Measurements from ENCODE around the gene RHOA.

The RHOA gene

DNA sequence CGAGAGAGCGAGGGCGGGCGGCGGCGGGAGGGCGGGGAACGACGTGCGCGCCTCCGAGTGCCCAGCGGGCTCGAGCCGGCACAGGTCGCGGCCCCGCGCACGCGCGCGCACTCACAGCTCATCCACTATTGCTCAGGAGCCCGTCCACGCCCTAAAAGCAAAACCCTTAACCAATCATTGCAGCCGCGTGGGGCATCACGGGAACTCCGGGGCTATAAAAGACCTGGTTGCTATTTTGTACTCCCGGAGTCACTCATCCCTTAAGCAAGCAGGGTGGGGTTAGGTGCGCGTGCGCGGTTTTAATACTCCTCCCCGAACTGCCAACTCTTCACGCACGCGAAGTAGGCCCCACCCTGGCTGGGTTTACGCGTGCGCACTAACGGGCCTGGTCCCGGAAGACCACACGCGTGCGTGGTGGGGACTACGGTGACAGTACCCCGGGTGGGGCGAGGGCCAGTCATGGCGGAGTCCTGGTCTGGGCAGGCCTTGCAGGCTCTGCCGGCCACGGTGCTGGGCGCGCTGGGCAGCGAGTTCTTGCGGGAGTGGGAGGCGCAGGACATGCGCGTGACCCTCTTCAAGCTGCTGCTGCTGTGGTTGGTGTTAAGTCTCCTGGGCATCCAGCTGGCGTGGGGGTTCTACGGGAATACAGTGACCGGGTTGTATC, at the start of gene RHOA, which contains the start of gene TCTA:
TSS of gene RHOA (minus strand) at position 9 of the 664 bp plus-strand sequence. CDS start 36,387 bp downstream, outside the sequence.
TSS of gene TCTA (plus strand) at position 456 of the 664 bp plus-strand sequence. CDS start at position 460, 4 bp downstream.
- peak; percentile 98 for DNase-seq

GRCh38 chr3:49460956-49461355, 49.2 kb upstream of the RHOA start:
- no peak for DNase-seq

- no peak for DNase-seq
Measured at GRCh38 chr3:49460188-49460890, 48.6 kb upstream of the RHOA start.

GRCh38 chr3:49456466-49456865, 44.7 kb upstream of the RHOA start:
- no peak for DNase-seq

- DNase-seq, result no peak
Measured at GRCh38 chr3:49454898-49455681, 43.3 kb upstream of the RHOA start.

GRCh38 chr3:49454458-49454857, 42.7 kb upstream of the RHOA start:
- no peak for DNase-seq

DNA sequence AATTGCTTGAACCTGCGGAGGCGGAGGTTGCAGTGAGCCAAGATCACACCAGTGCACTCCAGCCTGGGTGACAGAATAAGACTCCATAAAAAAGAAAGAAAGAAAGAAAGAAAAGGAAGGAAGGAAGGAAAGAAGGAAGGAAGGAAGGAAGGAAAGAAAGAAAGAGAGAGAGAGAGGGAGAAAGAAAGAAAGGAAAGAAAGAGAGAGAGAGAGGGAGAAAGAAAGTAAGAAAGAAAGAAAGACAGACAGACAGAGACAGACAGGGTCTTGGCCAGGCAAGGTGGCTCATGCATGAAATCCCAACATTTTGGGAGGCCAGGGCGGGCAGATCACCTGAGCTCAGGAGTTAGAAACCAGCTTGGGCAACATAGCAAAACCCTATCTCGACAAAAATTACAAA, 41.8 kb upstream of the RHOA start:
- no peak for DNase-seq

- DNase-seq, result no peak
Measured at GRCh38 chr3:49445391-49445790, 33.6 kb upstream of the RHOA start.

GRCh38 chr3:49434731-49435130, 23.0 kb upstream of the RHOA start:
- no peak for DNase-seq

GRCh38 chr3:49428752-49429080, 16.9 kb upstream of the RHOA start:
- no peak for DNase-seq

DNA sequence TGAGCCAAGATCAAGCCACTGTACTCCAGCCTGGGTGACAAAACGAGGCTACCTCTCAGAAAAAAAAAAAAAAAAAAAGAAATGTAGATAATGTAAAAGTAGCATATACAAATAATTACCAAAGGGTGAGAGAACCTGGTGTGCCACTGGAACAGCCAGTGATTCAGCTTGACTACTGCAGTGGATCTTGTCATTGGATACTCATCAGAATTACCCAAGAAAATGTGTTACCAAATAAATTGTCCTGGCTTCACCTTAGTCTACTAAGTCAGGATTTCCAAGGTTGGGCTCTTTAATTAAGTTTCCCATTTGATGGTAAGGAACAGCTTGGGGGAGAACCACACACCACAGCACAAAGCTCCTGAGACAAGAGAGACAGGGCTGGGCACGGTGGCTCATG, 15.8 kb upstream of the RHOA start:
- no peak for DNase-seq

- DNase-seq, result no peak
Measured at GRCh38 chr3:49424816-49425215, 13.0 kb upstream of the RHOA start.

- no peak for DNase-seq
Measured at GRCh38 chr3:49422379-49423248, 10.8 kb upstream of the RHOA start, which contains the start of gene AMT. Gene AMT (minus strand): TSS chr3:49422473. CDS start chr3:49422450, 23 bp downstream.

GRCh38 chr3:49421890-49422378, 10.2 kb upstream of the RHOA start:
- no peak for DNase-seq

- DNase-seq, result no peak
Measured at GRCh38 chr3:49417516-49418120, 5.8 kb upstream of the RHOA start.

DNA sequence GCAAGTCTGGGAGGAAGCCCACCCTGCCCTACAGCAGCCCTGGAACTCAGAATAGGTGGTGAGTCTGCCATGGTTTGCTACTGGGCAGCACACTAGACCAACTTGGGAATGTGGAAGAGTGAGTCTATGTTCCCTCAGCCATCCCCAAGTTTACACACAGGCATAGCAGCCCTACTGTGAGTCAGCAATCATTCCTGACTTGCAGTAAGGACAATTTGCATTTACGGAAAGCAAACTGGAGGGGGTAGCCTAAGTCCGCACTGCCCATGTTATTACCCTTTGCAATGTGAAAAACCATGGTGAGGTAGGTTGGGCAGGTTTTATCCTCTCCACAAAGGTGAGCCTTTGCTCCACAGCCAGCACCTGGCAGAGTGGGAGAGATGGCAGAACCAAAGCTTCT, 5.1 kb upstream of the RHOA start:
- DNase-seq, result no peak

DNA sequence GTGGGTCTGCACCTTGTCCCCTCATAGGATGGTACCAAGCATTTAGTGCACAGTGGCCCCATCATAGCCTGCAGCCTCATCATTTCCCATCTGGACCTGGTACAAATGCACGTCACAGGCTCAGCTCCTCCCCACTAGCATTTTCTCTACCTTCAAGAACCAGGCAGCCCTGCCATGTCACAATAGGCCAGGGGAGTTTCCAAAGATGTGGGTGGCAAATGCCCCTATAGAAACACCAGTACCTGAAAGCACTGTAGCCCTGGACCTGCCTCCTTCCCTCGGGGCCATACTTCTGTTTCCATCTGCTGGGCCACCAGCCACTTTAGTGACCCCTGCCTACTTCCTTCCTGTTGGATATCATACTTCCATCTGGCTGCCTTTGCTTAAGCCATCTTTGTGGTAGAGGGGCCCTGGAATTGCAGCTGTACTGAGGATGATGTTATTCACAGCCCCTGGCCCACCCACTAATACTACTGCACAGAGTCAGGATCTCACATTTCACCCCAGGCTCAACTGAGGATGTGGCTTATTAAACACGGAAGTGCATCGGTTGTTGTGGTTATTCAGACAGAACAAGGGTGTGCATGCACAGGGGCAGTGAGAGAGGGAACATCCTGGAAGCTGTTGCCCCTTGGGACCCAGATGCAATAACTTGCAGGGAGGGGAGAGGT, 4.3 kb upstream of the RHOA start:
- no peak for DNase-seq

- no peak for DNase-seq
Measured at GRCh38 chr3:49414753-49415152, 3.0 kb upstream of the RHOA start.

- no peak for DNase-seq
Measured at GRCh38 chr3:49413338-49413734, 1.6 kb upstream of the RHOA start.

GRCh38 chr3:49412632-49413337, 1.0 kb upstream of the RHOA start:
- DNase-seq, result no peak

GRCh38 chr3:49411535-49411967, 225 bp downstream of the RHOA start:
- DNase-seq, result no peak
